SK-N-SH (cell line): Measurements from ENCODE around the gene AREG. TPM values are rescaled to one million over a fixed set of nuclear protein-coding genes. Genes with fewer than 3 reads are reported as not detected.

Experiments
- CTCF ChIA-PET: fragments of 300-600, 350-600 bp; formaldehyde crosslinking; extraction: SDS; loops from one replicate; lab custom pipeline; 2021; lab: Yijun Ruan, JAX
- POLR2A ChIA-PET: fragments of 350-600 bp; sonication (Branson Sonifier 250); formaldehyde crosslinking; extraction: SDS; loops from one replicate; lab custom pipeline; 2020; ENCODE audit warnings: antibody characterized with exemption, inconsistent platforms; lab: Yijun Ruan, JAX
- DNase-seq: peaks from one replicate; pipeline ENCODE4 v3.0.0; 2012
- H2AFZ ChIP-seq: fragments of 200-600 bp; sonication (generic); 2 replicates; pipeline ENCODE4 v1.8.1; 2016; ENCODE audit warnings: antibody characterized with exemption, mild to moderate bottlenecking, low read depth
- H3F3A ChIP-seq: fragments of 200-600 bp; sonication (generic); replicated peaks from 2 replicates; pipeline ENCODE3; 2016; ENCODE audit warnings: antibody characterized with exemption, mild to moderate bottlenecking; ENCODE audit not compliant: insufficient read depth
- H3K27ac ChIP-seq, 2 experiments: fragments of 200-500 bp in 1 of 2; fragments of 200-600 bp in 1 of 2; sonication (Bioruptor generic) in 1 of 2; sonication (generic), shearing (Covaris generic) in 1 of 2; 2 replicates each; pipeline versions ENCODE4 v1.5.1 to v1.6.1; 2014 to 2016; ENCODE audit warnings: low read depth in 2 of 2, inconsistent platforms in 1 of 2, low read length in 1 of 2, mild to moderate bottlenecking in 1 of 2, mixed read lengths in 1 of 2
- H3K27me3 ChIP-seq: fragments of 200-600 bp; sonication (generic), shearing (Covaris generic); 2 replicates; pipeline ENCODE4 v1.6.1; 2016; ENCODE audit warnings: mixed run types; ENCODE audit not compliant: insufficient read depth
- H3K36me3 ChIP-seq, 2 experiments: fragments of 200-500 bp in 1 of 2; fragments of 200-600 bp in 1 of 2; sonication (Bioruptor generic) in 1 of 2; sonication (generic) in 1 of 2; replicated peaks in 1 of 2; 2 replicates each; pipeline versions ENCODE3 to v1.5.1; 2014 to 2016; ENCODE audit warnings: low read length in 1 of 2, mild to moderate bottlenecking in 1 of 2; ENCODE audit not compliant: insufficient read depth in 2 of 2, control insufficient read depth in 1 of 2
- H3K4me1 ChIP-seq, 2 experiments: fragments of 200-500 bp in 1 of 2; fragments of 200-600 bp in 1 of 2; sonication (Bioruptor generic) in 1 of 2; sonication (generic), shearing (Covaris generic) in 1 of 2; 2 replicates each; pipeline versions ENCODE4 v1.5.1 to v1.6.1; 2014 to 2016; ENCODE audit warnings: low read depth in 1 of 2, low read length in 1 of 2, mixed run types in 1 of 2; ENCODE audit not compliant: insufficient read depth in 2 of 2, control insufficient read depth in 1 of 2
- H3K4me2 ChIP-seq: fragments of 200-600 bp; sonication (generic), shearing (Covaris generic); 2 replicates; pipeline ENCODE4 v1.6.1; 2017; ENCODE audit warnings: mixed run types
- H3K4me3 ChIP-seq, 2 experiments: fragments of 200-500 bp in 1 of 2; fragments of 200-600 bp in 1 of 2; sonication (Bioruptor generic) in 1 of 2; sonication (generic), shearing (Covaris generic) in 1 of 2; 2 replicates each; pipeline versions ENCODE4 v1.5.1 to v1.8.1; 2014 to 2016; ENCODE audit warnings: low read depth in 2 of 2, inconsistent platforms in 1 of 2, low read length in 1 of 2, mild to moderate bottlenecking in 1 of 2, mixed read lengths in 1 of 2, moderate library complexity in 1 of 2
- H3K79me2 ChIP-seq: fragments of 200-600 bp; sonication (generic); 2 replicates; pipeline ENCODE4 v1.8.1; 2017; ENCODE audit warnings: mild to moderate bottlenecking; ENCODE audit not compliant: insufficient read depth
- H3K9ac ChIP-seq: fragments of 200-600 bp; sonication (generic); 2 replicates; pipeline ENCODE4 v1.6.1; 2017; ENCODE audit warnings: mixed run types
- H3K9me2 ChIP-seq: fragments of 200-600 bp; sonication (generic); 2 replicates; pipeline ENCODE4 v1.6.1; 2017; ENCODE audit warnings: mixed run types
- H3K9me3 ChIP-seq: fragments of 200-600 bp; sonication (generic); 2 replicates; pipeline ENCODE4 v1.6.1; 2017; ENCODE audit warnings: mixed run types, mild to moderate bottlenecking, moderate library complexity
- H4K20me1 ChIP-seq: fragments of 200-600 bp; sonication (generic); 2 replicates; pipeline ENCODE4 v1.6.1; 2017; ENCODE audit warnings: mild to moderate bottlenecking, mixed run types; ENCODE audit not compliant: insufficient read depth
- CHD2 ChIP-seq: fragments of 150-350 bp; IDR thresholded peaks from 2 replicates; pipeline ENCODE4 v1.6.1; 2018; ENCODE audit warnings: low read length; ENCODE audit not compliant: partially characterized antibody
- ELF1 ChIP-seq: IDR thresholded peaks from 2 replicates; pipeline ENCODE4 v1.4.0; 2012
- EZH2phosphoT487 ChIP-seq: fragments of 200-600 bp; sonication (generic); IDR thresholded peaks from 2 replicates; pipeline ENCODE4 v1.6.1; 2017; ENCODE audit warnings: low read depth, mixed run types, mild to moderate bottlenecking, antibody characterized with exemption, moderate library complexity, borderline replicate concordance
- FOSL2 ChIP-seq: IDR thresholded peaks from 2 replicates; pipeline ENCODE4 v1.4.0; 2012; ENCODE audit warnings: low read depth, mild to moderate bottlenecking, moderate library complexity, borderline replicate concordance
- FOXJ3 ChIP-seq: sonication (generic); formaldehyde crosslinking; IDR thresholded peaks from 2 replicates; pipeline ENCODE4 v1.5.1; 2020; ENCODE audit warnings: mild to moderate bottlenecking, missing genetic modification reagents
- FOXM1 ChIP-seq: IDR thresholded peaks from 2 replicates; pipeline ENCODE4 v1.4.0; 2012; ENCODE audit warnings: low read depth, mild to moderate bottlenecking
- GABPA ChIP-seq: IDR thresholded peaks from 2 replicates; pipeline ENCODE4 v1.4.0; 2012; ENCODE audit warnings: low read depth, mild to moderate bottlenecking
- GATA2 ChIP-seq: sonication (generic); formaldehyde crosslinking; IDR thresholded peaks from 2 replicates; pipeline ENCODE4 v1.5.0; 2020; ENCODE audit warnings: mild to moderate bottlenecking, missing genetic modification reagents
- MAX ChIP-seq: IDR thresholded peaks from 2 replicates; pipeline ENCODE4 v1.4.0; 2012; ENCODE audit warnings: low read depth
- NFIC ChIP-seq: IDR thresholded peaks from 2 replicates; pipeline ENCODE4 v1.4.0; 2012; ENCODE audit warnings: borderline replicate concordance
- NRF1 ChIP-seq: IDR thresholded peaks from 2 replicates; pipeline ENCODE4 v1.6.1; 2012; ENCODE audit warnings: low read depth, mild to moderate bottlenecking, low read length
- POLR2AphosphoS5 ChIP-seq: IDR thresholded peaks from 2 replicates; pipeline ENCODE4 v1.6.1; 2012; ENCODE audit warnings: low read depth, low read length
- REST ChIP-seq: IDR thresholded peaks from 2 replicates; pipeline ENCODE4 v1.6.1; 2012; ENCODE audit warnings: mild to moderate bottlenecking, low read depth, low read length, moderate library complexity
- RFX5 ChIP-seq: IDR thresholded peaks from 2 replicates; pipeline ENCODE4 v1.6.1; 2012; ENCODE audit warnings: mild to moderate bottlenecking, improper control_type of control experiment, low read length
- RXRA ChIP-seq: IDR thresholded peaks from 2 replicates; pipeline ENCODE4 v1.4.0; 2012; ENCODE audit warnings: low read depth, mild to moderate bottlenecking, borderline replicate concordance
- SIN3A ChIP-seq: IDR thresholded peaks from 2 replicates; pipeline ENCODE4 v1.6.1; 2012; ENCODE audit warnings: low read depth, mild to moderate bottlenecking, low read length, moderate library complexity, borderline replicate concordance
- TEAD4 ChIP-seq: IDR thresholded peaks from 2 replicates; pipeline ENCODE4 v1.4.0; 2012; ENCODE audit warnings: mild to moderate bottlenecking, borderline replicate concordance; ENCODE audit not compliant: insufficient read depth
- YY1 ChIP-seq: IDR thresholded peaks from 2 replicates; pipeline ENCODE4 v1.4.0; 2012; ENCODE audit warnings: low read depth, mild to moderate bottlenecking
- WGBS: methylation state at CpG from one replicate; pipeline ENCODE4 v1.1.6; 2017; ENCODE audit warnings: low lambda C conversion rate; 5-methylcytosine and 5-hydroxymethylcytosine counted together
- polyA plus RNA-seq, 3 experiments: library from polyadenylated mRNA; depleted of rRNA; stranded (reverse); fragments of >200 nt; gene quantifications; 2 replicates each; pipeline ENCODE4 v1.2.3, GENCODE V29; 2012

The AREG gene
- polyA plus RNA-seq, 1 of the 3 experiments (the other 2 are of a cell fraction): not detected

- no peak for TF ChIP-seq REST
Observed at GRCh38 chr4:74413265-74413664, 31.7 kb upstream of the AREG start (continued).

GRCh38 chr4:74414149-74414809 is 30.7 kb upstream of the AREG start:
- Histone ChIP-seq H2AFZ (no peak overlapping the region), H4K20me1 (no peaks in the 10 kb centered on the region), H3K9me2 (no peaks in the 10 kb centered on the region), H3K4me3 (no peak overlapping the region), H3K9me3 (no peaks in the 10 kb centered on the region), H3K36me3 (no peaks in the 10 kb centered on the region), H3K4me1 (no peaks in the 10 kb centered on the region), H3K4me2 (no peak overlapping the region), H3K27me3 (no peaks in the 10 kb centered on the region), H3K79me2 (no peaks in the 10 kb centered on the region), H3F3A (no peaks in the 10 kb centered on the region), H3K27ac (no peak overlapping the region), H3K9ac (no peak overlapping the region)
- ChIA-PET POLR2A (no interaction called here), CTCF (no interaction called here)
- DNase-seq: no peak
- no peak for TF ChIP-seq GATA2
- TF ChIP-seq TEAD4: no peak
- TF ChIP-seq YY1: no peak
- TF ChIP-seq ELF1: no peak
- WGBS: 4% methylated on average over 5 of the region's 5 CpGs

GRCh38 chr4:74415602-74416300 is 29.2 kb upstream of the AREG start:
- Histone ChIP-seq H3K27me3 (no peaks in the 10 kb centered on the region; the same call in 1 of the 2 replicates), H3K9me2 (no peaks in the 10 kb centered on the region), H2AFZ (no peak overlapping the region), H3K9ac (no peak overlapping the region), H3K4me2 (no peak overlapping the region), H3K36me3 (no peaks in the 10 kb centered on the region), H3K9me3 (no peaks in the 10 kb centered on the region), H3F3A (no peaks in the 10 kb centered on the region), H3K27ac (no peak overlapping the region), H4K20me1 (no peaks in the 10 kb centered on the region), H3K79me2 (no peaks in the 10 kb centered on the region), H3K4me3 (no peak overlapping the region), H3K4me1 (no peaks in the 10 kb centered on the region)
- CTCF ChIA-PET: no interaction called here
- 4% methylated on average over 3 of the region's 3 CpGs for WGBS
- POLR2A ChIA-PET: no interaction called here
- no peak for DNase-seq
- TF ChIP-seq EZH2phosphoT487 (no peak), ELF1 (no peak), NFIC (no peak), SIN3A (no peak), GABPA (no peak), YY1 (no peak), POLR2AphosphoS5 (no peak), RXRA (no peak), REST (no peak), NRF1 (no peak), FOXM1 (no peak), CHD2 (no peak), FOSL2 (no peak), RFX5 (no peak), MAX (no peak), FOXJ3 (CRISPR knock-in tag) (no peak)
